Measurements from ENCODE around the gene CDR2.
"Not testable (repeated sequence)": the region's sequence is repeated elsewhere in the genome, so short reads cannot be mapped to it uniquely, and the experiment has no call there.

The CDR2 gene

DNA sequence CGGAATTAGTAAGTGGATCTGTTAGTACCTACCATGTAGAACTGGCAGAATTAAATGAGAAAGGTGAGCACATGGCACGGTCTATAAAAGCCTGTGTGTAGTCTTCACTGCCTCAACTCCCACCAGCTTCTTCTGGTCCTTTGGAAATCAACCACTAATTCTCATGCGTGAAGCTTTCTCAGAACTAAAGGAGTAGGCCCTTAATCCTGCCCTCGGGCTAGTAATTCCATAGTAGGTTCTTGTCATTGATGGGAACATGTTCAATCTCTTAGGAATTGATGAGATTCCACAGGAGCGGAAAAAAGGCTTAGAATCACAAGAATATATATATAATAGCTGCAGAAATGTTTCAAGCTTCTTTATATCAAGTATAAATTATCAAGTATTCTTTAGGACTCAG lies 21.7 kb downstream of the CDR2 start:
- no peak for DNase-seq (ENCODE audit: low spot score)

DNA sequence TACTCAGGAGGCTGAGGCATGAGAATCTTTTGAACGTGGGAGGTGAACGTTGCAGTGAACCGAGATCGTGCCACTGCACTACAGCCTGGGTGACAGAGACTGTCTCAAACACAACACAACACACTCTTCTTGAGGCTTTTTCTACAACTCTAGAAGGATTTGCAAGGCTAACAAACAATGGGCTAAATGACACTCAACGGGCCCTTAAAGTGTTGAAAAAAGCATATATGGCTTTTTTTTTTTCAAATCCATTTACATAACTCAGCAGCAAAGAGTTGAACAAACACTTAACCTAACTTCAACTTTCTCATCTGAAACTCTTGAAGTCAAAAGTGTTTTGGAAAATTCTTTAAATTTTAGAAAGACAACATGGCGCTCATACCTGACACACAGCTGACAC lies 22.3 kb downstream of the CDR2 start:
- no peak for DNase-seq (ENCODE audit: low spot score)

DNA sequence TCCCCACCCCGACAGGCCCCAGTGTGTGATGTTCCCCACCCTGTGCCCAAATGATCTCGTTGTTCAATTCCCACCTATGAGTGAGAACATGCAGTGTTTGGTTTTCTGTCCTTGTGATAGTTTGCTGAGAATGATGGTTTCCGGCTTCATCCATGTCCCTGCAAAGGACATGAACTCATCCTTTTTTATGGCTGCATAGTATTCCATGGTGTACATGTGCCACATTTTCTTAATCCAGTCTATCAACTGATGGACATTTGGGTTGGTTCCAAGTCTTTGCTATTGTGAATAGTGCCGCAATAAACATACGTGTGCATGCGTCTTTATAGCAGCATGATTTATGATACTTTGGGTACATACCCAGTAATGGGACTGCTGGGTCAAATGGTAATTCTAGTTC lies 23.4 kb downstream of the CDR2 start:
- DNase-seq (ENCODE audit: low spot score): not testable (repeated sequence)

DNA sequence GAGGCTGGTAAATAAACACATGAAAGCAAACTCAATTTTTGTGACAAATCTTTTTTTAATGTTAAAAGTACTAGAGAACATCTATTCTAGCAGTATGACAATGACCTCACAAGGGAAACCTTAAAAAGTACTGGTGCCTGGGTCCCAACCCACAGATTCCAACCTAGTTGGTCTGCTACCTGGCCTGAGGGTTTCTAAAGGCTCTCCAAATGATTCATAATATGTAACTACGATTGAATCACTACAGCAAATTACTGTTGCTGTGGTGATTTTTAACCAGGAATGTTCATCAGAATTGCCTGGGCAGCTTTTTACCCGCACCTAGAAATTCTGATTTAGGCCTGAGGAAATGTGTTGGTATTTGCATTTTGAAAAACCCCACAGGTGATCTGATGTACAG lies 26.1 kb downstream of the CDR2 start:
- no peak for DNase-seq (ENCODE audit: low spot score)

DNA sequence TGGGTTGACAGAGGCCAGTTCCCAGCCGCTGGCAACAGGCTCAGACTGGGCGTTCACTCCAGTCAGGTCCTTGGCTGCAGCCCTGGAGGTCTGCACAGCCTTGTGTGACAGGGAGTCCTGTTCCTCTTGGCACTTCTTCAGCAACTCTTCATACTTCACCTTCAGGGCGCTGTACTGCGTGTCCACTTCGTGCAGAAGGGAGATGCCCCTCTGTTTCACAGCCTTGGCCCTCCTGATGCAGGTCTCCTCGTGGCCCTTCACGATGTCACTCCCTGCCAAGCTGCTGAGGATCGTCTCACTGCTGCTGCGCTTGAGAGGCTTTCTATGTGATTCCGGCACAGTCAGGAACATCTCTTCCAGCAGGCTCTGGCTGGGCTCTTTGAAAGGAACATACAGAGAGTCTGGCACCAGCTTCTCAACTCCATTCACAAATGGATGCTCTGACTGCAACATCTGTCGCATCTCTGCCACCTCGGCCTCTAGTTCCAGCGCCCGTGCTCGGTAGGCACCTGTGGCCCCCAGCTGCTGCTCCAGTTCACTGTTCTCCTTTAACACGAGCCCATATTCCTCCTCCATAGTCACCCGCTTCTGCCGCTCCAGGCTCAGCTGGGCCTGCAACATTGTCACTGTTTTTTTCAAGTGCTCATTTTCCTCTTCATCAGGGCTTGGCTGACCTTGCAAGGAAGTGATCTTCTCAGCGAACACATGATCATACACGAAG lies 27.2 kb downstream of the CDR2 start:
- no peak for DNase-seq (ENCODE audit: low spot score)

DNA sequence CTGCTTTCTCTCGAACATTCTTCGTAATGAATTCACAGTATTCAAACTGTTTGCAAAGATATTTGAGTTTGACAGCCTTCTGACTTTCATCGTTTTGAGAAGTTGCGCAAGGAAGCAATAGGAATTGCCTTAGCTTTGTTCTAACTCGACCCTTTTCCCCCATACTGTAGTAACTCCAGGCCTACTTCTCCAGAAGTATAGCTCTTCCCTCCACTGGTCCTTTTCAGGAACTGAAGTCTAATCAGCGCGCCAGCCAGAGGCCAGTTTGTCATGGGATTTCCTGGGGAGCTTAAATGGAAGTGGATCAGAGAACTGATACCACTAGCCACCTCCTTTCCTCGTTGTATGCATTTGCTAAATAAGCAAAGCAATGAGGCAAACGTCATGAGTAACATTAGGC lies 27.9 kb downstream of the CDR2 start:
- DNase-seq (ENCODE audit: low spot score): no peak

DNA sequence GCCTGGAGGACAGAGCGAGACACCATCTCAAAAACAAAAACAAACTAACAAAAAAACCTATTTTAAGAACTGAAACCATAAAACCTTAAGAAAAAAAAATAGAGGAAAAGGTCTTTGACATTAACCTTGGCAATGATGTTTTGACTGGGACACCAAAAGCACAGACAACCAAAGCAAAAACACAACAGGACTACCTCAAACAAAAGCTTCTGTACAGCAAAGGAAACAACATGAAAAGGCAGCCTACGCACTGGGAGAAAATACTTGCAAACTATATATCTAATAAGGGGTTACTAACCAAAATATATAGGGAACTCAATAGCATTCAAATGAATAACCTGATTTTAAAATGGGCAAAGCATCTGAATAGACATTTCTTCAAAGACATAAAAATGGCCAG lies 32.3 kb downstream of the CDR2 start:
- DNase-seq (ENCODE audit: low spot score): no peak

DNA sequence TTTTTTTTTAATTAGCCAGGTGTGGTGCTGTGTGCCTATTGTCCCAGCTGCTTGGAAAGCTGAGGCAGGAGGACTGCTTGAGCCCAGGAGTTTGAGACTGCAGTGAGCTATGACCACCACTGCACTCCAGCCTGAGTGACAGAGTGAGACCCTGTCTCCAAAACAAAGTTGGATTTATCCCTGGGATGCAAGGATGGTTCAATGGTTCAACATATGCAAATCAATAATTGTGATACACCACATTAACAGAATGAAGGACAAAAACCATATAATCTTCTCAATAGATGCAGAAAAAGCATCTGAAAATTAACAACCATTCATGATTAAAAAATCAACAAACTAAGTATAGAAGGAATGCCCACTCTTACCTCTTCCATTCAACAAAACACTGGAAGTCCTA lies 33.5 kb downstream of the CDR2 start:
- no peak for DNase-seq (ENCODE audit: low spot score)

DNA sequence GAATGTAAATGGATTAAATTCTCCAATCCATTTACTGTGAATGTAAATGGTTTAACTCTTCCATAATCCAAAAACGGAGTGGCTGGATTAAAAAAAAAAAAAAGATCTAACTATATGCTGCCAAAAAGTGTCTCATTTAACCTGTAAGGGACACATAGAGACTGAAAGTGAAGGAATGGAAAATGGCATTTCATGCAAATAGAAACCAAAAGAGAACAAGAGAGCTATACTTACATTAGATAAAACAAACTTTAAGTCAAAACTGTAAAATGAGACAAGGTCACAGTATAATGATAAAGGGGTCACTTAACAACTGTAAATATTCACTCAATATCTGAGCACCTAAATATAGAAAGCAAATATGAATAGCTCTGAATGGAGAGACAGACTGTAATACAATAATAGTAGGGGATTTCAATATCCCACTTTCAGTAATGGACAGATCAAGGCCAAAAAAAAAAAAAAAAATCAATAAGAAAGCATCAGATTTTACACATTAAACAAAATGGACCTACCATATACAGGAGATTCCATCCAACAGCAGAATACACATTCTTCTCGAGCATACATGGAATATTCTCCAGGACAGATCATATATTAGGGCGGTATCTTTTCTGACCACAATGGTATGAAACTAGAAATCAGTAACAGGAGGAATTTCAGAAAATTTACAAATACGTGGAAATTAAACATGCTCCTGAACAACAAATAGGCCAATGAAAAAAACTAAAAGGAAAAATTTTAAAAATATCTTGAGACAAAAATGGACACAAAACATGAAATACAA lies 36.4 kb downstream of the CDR2 start:
- DNase-seq (ENCODE audit: low spot score): no peak

DNA sequence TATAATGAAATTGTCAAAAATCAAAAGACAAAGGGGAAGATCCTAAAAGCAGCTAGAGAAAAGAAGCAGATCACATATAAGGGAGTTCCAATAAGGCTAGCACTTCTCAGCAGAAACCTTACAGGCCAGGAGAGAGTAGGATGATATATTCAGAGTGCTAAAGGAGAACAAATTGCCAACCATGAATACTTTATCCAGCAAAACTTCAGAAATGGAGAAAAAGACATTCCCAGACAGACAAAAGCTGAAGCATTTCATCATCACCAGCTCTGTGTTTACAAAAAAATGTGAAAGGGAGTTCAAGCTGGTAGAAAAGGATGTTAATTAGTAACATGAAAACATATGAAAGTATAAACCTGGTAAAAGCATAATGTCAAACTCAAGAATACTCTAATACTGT lies 37.4 kb downstream of the CDR2 start:
- no peak for DNase-seq (ENCODE audit: low spot score)

DNA sequence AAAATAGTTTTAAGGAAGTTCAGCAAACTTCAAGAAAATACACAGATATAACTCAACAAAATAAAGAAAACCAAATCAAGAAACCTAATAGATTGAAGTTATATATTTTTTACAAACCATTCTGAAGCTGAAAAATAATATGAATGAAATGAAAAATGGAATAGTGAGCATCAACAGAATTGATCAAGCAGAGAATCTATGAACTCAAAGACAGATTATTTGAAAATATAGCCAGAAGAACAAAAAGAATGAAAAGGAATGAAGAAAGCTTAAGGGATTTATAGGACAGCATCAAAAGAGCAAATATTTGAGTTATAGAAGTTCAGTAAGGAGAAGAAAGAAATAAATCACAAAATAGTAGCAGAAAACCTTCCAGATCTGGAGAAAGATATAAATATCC lies 37.8 kb downstream of the CDR2 start:
- no peak for DNase-seq (ENCODE audit: low spot score)

DNA sequence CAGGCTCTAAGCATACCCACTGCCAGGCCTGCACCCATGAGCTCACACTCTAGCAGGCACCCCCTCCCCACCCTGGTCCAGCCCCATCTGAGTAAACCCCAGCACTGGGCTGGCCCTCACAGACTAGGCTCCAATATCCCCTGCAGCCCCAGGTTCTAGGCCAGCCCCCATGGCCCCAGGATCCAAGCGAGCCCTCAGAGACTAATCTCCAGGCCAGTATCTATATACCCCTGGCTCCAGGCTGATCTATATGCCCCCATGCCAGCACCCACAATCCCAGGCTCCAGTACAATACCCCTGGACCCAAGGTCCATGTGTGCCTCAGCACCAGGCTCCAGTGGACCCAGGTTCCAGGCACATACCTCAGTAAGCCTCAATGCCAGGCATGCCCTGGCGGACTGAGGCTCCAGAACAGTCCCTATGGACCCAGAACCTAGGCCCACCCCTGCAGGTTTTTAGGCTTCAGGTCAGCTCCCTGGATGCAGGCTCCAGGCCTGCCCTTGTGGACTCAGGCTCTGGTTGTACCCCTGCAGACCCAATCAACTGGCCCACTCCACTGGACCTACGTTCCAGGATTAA lies 38.7 kb downstream of the CDR2 start:
- no peak for DNase-seq (ENCODE audit: low spot score)

DNA sequence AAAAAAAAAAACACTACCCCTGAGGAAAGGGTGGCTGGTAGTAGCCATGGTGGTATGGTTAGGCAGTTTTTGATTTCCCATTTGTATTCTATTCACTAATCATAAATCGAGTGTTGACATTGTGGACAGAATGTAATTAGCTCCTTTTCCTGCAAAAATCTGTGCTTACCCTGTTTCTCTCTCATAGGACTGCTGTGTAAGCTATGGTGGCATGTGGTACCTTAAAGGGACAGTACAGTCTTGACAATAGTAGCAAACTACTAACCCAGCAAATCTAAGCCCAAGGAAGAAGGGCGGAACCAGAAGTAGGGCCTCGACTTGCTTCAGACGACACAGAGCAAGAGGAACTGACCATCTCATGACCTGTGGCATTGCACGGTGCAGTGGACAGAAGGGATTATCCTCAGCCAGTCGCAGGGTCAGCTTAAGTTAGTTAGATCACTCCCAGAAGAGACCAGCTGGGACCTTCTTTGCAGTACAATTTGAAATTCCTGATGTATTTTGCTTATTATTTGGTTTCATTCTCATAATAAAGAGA lies 40.9 kb downstream of the CDR2 start:
- no peak for DNase-seq (ENCODE audit: low spot score)

DNA sequence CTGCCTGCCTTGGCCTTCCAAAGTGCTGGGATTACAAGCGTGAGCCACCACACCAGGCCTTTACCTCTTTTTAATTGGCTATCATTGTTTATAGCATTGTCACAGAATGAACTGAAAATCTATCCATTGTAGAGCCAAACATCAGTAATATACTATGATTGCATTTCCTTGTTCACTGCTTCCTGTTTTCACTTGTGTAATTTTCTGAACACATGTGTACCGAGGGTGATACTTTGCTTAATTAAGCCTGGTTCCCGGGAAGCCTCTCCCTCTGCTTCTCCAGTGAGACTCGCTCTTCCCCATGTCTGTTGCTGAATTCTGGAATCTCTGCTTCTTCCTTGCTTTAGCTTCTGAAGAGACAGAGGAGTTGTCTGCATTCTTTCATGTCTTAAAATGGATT lies 44.1 kb downstream of the CDR2 start:
- no peak for DNase-seq (ENCODE audit: low spot score)

DNA sequence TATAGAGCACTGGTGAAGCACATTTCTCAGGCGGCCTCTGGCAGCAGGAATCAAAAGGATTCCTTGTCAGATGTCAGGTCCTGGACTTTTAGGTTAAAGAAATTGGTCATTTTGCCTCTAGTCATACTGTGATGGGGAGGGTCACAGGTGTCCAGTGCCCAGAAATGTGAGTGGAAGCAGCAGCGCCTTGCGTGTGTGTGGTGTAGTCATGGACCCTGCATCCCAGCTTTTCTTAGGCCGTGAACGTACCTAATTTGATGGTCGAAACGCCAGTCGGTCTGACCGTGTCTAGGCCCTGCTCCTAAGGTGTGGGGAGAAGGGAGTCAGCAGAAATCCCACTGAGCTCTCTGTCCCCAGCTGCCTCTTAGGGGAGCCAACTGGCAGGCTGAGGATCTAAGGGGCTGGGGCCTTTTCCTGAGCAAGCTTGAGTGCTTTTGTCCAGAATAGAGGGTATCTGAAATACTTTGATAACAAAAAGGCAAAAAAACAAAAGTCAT lies 45.2 kb downstream of the CDR2 start:
- no peak for DNase-seq (ENCODE audit: low spot score)

DNA sequence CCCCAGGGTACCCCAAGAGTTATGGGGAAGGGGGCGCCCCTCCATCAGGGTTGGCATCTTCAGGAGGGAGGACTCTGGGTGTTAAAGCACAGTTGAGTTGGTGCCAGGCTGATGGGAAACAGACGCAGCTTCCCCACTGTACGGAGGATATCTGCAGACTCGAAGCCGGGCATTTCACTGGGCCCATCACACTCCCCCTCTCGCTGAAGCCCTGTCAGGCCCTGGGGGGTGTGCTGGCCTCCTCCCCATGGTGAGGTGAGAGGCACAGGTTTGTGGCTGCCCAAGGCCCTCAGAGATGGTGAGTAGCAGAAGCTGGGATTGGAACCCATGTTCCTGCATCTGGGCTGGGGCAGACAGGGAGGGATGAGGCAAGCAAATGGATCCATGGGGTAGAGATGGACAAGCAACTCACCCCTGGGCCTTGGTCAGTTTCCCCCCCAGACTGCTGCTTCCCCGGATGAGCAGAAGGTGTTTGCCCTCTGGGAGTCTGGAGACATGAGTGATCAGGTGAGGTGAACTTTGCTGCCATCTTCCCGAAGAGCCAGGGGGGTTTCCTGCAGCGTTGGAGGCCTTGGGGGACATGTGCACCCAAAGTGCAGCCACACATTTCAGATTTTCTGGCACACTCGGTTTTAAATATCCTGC lies 46.2 kb downstream of the CDR2 start:
- no peak for DNase-seq (ENCODE audit: low spot score)

DNA sequence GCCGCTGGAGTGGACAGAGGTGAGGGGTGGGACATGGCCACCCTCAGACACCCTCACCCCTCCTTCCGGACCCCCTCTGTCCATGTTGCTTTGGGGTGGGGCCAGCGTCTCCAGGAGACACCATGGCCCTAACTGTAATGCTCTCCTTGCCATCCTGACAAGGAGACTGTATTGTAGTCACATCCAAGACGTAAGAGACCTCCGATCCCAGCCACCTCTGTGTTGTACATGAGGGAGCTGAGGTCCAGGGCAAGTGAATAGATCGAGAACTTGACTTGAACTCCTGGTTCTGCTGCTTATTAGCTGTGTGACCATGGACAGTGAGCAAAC lies 47.0 kb downstream of the CDR2 start:
- DNase-seq (ENCODE audit: low spot score): no peak

DNA sequence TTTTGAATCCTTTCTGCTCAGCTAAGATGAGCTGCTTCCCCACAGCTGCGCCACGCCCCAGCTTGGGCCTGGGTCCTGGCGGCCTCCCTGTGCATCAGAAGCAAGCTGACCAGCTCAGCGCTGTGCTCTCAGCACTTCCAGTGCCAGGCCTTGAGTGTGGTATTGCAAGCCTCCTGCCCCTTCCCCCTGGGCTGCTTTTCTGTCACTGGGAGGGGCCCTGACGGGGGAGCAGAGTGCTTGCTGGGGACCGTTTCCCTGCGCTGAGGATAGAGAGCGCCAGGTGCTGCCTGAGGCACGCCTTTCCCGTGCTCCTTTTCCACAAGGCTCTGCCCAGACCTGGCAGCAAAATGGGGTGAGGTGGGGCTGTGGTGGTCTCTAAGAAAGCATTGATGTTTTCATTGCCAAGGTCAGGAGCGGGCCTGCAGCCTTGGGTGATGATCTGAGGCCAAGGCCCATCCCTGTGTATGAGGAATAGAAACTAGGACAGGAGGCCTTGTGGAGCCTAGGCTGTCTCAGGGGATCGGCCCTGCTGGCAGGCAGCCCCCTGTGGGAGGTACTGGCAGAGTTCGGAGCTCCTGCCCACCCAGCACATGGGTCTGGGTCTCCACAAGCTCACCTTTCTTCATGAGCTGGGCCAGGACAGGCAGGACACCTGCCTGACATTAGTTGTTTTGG lies 47.5 kb downstream of the CDR2 start:
- DNase-seq (ENCODE audit: low spot score): no peak

DNA sequence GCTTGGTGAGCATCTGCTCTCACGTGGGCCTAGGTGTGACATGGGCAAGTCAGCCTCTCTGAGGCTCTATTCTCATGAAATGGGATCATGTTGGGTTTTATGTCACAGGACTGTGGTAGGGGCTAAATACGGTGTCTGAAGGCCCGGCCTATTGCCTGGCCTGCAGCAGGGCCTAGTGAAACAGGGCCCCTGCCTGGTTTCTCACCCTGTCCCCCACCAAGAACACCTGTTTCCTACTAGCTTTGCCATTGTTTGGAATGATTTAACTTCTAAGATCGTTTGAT lies 48.1 kb downstream of the CDR2 start:
- no peak for DNase-seq (ENCODE audit: low spot score)

DNA sequence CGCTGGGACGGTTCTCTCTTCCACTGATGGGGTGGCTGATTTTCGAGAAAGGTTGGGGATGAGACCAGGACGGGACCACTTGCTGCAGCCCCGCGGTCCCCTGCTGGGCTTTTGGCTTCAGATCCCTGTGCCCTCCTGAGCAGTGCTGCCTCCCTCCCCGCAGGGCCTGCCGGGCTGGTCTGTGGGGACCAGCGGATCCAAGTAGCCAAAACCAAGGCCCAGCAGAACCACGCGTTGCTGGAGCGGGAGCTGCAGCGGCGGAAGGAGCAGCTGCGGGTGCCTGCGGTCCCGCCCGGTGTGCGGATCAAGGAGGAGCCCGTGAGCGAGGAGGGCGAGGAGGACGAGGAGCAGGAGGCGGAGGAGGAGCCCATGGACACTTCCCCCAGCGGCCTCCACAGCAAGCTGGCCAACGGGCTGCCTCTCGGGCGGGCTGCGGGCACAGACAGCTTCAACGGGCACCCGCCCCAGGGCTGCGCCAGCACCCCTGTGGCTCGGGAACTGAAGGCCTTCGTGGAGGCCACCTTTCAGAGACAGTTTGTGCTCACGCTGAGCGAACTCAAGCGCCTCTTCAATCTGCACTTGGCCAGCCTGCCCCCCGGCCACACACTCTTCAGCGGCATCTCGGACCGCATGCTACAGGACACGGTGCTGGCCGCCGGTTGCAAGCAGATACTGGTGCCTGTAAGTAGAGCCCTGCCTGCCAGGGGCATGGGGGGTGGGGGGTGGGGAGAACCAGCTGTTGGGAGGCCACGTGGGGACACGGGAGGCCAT lies 48.6 kb downstream of the CDR2 start:
- no peak for DNase-seq (ENCODE audit: low spot score)

DNA sequence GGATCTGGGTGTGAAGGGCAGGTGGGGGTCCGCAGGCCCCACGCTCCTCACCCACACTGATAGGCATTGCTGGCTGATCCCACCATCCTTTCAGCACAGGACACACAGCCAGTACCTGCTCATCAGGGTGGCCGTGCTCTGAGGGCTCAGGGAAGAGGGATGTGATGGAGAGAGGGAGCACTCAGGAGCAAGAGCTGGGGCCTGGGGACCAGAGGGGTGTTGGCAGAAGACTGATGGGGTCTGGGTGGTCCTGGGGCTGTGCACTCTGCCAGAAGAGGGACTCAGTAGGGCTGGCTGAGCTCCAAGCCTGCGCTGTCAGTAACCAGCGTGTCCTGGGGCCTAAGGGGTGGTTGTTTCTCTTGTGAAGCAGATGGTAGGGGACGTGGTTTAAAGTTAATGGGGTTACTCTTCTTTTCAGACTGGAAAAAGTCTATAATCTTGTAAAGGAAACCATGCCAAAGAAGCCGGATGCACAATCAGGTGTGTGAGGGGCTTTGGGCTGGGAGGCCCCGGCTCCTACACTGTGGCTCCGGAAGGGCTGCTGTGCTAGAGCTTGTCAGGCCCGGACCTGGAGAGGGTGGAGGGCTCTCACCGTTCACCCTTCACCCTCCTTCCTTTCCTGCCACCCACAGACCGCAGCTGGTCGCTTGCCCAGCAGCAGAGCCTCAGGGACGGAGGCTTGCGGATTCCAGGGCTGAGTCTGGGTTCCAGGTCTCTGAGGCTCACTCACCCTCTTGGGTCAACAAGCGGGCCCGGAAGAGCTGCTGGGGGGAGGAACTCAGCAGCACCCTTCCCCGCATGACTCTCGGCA lies 49.4 kb downstream of the CDR2 start:
- DNase-seq (ENCODE audit: low spot score): no peak
